Smooth muscle cell (in vitro differentiated cells): Measurements from ENCODE around the gene MXRA5. TPM values are rescaled to one million over a fixed set of nuclear protein-coding genes. Genes with fewer than 3 reads are reported as not detected.
"Not testable (repeated sequence)": the region's sequence is repeated elsewhere in the genome, so short reads cannot be mapped to it uniquely, and the experiment has no call there.

Source experiments
- DNase-seq: peaks from one replicate; lab custom pipeline; 2025; ENCODE audit not compliant: unreplicated experiment; lab: John Stamatoyannopoulos, UW
- H2AFZ ChIP-seq: fragments of 200-600 bp; sonication (generic); 2 replicates; pipeline ENCODE4 v1.6.0; 2016; ENCODE audit warnings: antibody characterized with exemption, low read depth, mild to moderate bottlenecking
- H3F3A ChIP-seq: fragments of 200-600 bp; sonication (generic); 2 replicates; pipeline ENCODE4 v1.6.0; 2017; ENCODE audit warnings: antibody characterized with exemption, low read depth
- H3K27ac ChIP-seq: fragments of 200-600 bp; sonication (generic); 2 replicates; pipeline ENCODE4 v1.5.1; 2016; ENCODE audit warnings: low read depth, mild to moderate bottlenecking
- H3K27me3 ChIP-seq: fragments of 200-600 bp; sonication (generic); 2 replicates; pipeline ENCODE4 v1.6.1; 2016; ENCODE audit warnings: low read depth, mild to moderate bottlenecking
- H3K36me3 ChIP-seq: fragments of 200-600 bp; sonication (generic); 2 replicates; pipeline ENCODE4 v1.5.1; 2016; ENCODE audit warnings: low read depth
- H3K4me1 ChIP-seq: fragments of 200-600 bp; sonication (generic); 2 replicates; pipeline ENCODE4 v1.5.1; 2016; ENCODE audit warnings: low read depth
- H3K4me2 ChIP-seq: fragments of 200-600 bp; sonication (generic); 2 replicates; pipeline ENCODE4 v1.6.0; 2016; ENCODE audit warnings: mild to moderate bottlenecking
- H3K4me3 ChIP-seq: fragments of 200-600 bp; sonication (generic); 2 replicates; pipeline ENCODE4 v1.5.1; 2016; ENCODE audit warnings: mild to moderate bottlenecking
- H3K79me2 ChIP-seq: fragments of 200-600 bp; sonication (generic); 2 replicates; pipeline ENCODE4 v1.6.0; 2016; ENCODE audit warnings: low read depth, mild to moderate bottlenecking
- H3K9ac ChIP-seq: fragments of 200-600 bp; sonication (generic); 2 replicates; pipeline ENCODE4 v1.6.0; 2016; ENCODE audit warnings: low read depth
- H3K9me3 ChIP-seq: fragments of 200-600 bp; sonication (generic); replicated peaks from 2 replicates; pipeline ENCODE4 v1.5.1; 2016; ENCODE audit warnings: low read depth
- H4K20me1 ChIP-seq: fragments of 200-600 bp; sonication (generic); 2 replicates; pipeline ENCODE4 v1.6.0; 2016; ENCODE audit warnings: low read depth
- WGBS: methylation state at CpG from one replicate; pipeline ENCODE4 v1.1.7; 2016; ENCODE audit warnings: low lambda C conversion rate; 5-methylcytosine and 5-hydroxymethylcytosine counted together
- polyA plus RNA-seq: library from polyadenylated mRNA; unstranded; fragments of >200 nt; fragmentation: Nextera tagmentation; extraction: Ambion mirVana; gene quantifications from 2 replicates; pipeline ENCODE4 v1.2.1, GENCODE V29; 2016
- total RNA-seq: library from RNA; depleted of rRNA; stranded (reverse); fragments of >200 nt; gene quantifications from 2 replicates; pipeline ENCODE4 v1.2.3, GENCODE V29; 2014
- TF ChIP-seq, protein P1 (sequence below): fragments of 200-600 bp; sonication (generic); IDR thresholded peaks from 2 replicates; pipeline ENCODE4 v1.5.1; 2017; ENCODE audit warnings: borderline replicate concordance, mild to moderate bottlenecking, antibody characterized with exemption; ENCODE audit not compliant: insufficient read depth, poor library complexity, severe bottlenecking

The MXRA5 gene
- total and polyA plus RNA-seq, 2 experiments from 2014 or later, result 167 to 431 TPM

DNA sequence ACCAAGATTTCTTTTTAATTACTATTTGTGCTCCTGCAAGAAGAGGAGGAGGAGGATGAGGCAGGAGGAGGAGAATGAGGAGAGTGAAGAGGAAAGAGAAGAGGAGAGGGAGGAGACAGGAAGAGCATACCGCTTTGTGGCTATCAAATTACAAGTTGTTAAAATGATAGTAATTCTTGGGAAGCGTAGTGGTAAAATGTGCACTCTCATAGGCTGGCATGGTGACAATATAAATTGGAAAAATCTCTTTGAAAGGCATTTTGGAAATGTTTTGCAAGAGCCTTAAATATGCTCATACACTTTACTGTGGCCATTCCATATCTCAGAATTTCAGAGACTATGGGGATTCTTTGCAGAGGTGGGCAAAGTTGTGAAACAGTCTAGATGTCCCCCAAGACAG lies 53.2 kb downstream of the MXRA5 start:
- no peaks in the 10 kb centered on the region for H3K9me3 ChIP-seq
- H3F3A ChIP-seq, result no peaks in the 10 kb centered on the region
- no peak overlapping the region for H3K9ac ChIP-seq
- no peak overlapping the region for H3K4me2 ChIP-seq
- no peak overlapping the region for H2AFZ ChIP-seq
- no peaks in the 10 kb centered on the region for H4K20me1 ChIP-seq
- no peak for DNase-seq
- no peaks in the 10 kb centered on the region for H3K36me3 ChIP-seq
- H3K27me3 ChIP-seq, result no peaks in the 10 kb centered on the region
- H3K27ac ChIP-seq, result no peak overlapping the region
- TF ChIP-seq, protein P1, sequence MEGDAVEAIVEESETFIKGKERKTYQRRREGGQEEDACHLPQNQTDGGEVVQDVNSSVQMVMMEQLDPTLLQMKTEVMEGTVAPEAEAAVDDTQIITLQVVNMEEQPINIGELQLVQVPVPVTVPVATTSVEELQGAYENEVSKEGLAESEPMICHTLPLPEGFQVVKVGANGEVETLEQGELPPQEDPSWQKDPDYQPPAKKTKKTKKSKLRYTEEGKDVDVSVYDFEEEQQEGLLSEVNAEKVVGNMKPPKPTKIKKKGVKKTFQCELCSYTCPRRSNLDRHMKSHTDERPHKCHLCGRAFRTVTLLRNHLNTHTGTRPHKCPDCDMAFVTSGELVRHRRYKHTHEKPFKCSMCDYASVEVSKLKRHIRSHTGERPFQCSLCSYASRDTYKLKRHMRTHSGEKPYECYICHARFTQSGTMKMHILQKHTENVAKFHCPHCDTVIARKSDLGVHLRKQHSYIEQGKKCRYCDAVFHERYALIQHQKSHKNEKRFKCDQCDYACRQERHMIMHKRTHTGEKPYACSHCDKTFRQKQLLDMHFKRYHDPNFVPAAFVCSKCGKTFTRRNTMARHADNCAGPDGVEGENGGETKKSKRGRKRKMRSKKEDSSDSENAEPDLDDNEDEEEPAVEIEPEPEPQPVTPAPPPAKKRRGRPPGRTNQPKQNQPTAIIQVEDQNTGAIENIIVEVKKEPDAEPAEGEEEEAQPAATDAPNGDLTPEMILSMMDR, result no peak
- 58% methylated on average over 2 of the region's 2 CpGs for WGBS
- no peaks in the 10 kb centered on the region for H3K79me2 ChIP-seq
- H3K4me3 ChIP-seq, result no peak overlapping the region
- no peaks in the 10 kb centered on the region for H3K4me1 ChIP-seq

DNA sequence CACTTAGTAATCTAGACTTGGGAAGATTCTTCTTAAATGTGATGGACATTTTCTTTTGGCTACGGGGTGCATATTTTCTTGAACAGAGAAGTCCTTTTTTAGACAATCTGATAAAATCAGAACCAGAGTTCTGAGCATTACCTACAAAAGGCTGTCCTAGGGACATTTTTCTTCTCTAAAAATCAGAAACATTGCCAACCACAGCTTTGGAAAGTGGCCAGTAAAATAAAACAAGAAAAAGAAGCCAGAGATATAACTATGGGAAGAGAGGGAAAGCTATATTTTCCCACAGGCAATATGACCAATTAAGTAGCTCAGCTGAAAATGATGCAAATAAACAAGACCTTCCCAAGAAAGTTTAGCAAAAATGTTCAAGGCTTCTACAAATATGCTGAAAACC lies 55.9 kb downstream of the MXRA5 start:
- H3K4me3 ChIP-seq, result no peak overlapping the region
- no peak overlapping the region for H3K4me2 ChIP-seq
- DNase-seq, result no peak
- peaks cover 10% of the 10 kb centered on the region for H3F3A ChIP-seq
- 65% methylated on average over 1 of the region's 1 CpG for WGBS
- H3K4me1 ChIP-seq, result peaks cover 7% of the 10 kb centered on the region
- no peak overlapping the region for H3K27ac ChIP-seq
- no peaks in the 10 kb centered on the region for H3K79me2 ChIP-seq
- no peak overlapping the region for H3K9ac ChIP-seq
- H4K20me1 ChIP-seq, result no peaks in the 10 kb centered on the region
- TF ChIP-seq, protein P1, result no peak
- no peaks in the 10 kb centered on the region for H3K27me3 ChIP-seq
- H3K9me3 ChIP-seq, result no peaks in the 10 kb centered on the region
- no peak overlapping the region for H2AFZ ChIP-seq
- H3K36me3 ChIP-seq, result no peaks in the 10 kb centered on the region

DNA sequence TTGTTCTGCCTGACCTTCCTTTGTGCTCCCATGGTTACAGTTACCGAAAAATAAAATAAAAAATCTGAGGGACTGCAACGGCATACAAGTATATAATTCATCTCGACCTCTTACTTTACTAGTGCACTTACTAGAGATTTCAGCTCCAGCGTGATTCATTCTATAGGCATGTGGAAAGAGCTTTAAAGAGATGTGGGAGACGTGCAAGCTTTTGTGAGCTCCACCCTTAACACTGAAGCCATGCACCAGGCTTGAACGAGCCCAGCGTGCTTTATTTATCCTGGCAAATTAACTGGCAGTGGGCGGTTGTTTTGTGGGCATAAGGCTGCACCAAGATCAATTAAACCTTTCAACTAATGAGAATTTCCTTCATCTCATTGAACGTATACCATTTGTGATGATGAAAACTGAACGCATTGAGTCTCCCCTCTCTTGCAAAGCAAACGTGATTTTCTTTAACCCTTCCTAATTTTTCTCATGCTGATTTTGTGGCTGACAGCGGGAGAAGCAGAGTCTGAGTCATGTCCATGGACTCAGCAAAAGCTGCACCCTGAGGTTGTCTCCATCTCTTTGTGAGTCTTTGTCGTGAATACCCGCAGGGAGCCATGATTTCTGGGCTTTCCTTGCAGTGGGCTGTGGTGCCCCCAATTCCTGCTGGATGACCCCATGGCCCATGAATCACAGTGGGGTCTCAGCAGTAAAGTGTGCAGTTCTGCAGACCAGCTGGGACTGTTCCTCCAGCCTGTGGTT lies 60.1 kb downstream of the MXRA5 start:
- Histone ChIP-seq H3K4me1 (peaks cover 7% of the 10 kb centered on the region), H3K36me3 (no peaks in the 10 kb centered on the region), H3K4me3 (peak overlapping the region; percentile 13), H3K27me3 (no peaks in the 10 kb centered on the region), H3F3A (peaks cover 16% of the 10 kb centered on the region), H3K79me2 (no peaks in the 10 kb centered on the region), H3K4me2 (peak overlapping the region; percentile 80), H3K27ac (peak overlapping the region; percentile 93), H2AFZ (peak overlapping the region; percentile 6), H3K9me3 (no peaks in the 10 kb centered on the region), H4K20me1 (no peaks in the 10 kb centered on the region), H3K9ac (peak overlapping the region; percentile 69)
- WGBS, result 23% methylated on average over 14 of the region's 14 CpGs
- no peak for DNase-seq
- TF ChIP-seq, protein P1, result no peak

DNA sequence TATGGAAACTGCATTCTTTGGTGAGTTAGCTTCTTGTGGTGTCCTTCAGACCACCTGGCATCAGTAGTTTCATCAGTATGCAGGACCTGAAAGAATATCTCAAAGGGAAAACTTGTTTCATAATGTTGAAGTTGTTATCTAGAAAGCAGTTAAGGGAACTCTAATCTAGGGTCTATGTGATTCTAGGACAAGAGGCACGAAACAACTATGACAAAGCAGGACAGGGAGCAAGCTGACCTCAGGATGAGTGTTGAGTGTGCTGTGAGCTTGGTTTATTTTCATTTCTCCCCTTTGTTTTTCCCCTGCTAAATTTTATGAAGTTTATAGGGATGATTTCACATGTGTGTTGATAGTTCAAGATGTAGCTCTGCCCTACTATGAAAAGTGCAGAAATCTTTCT lies 65.7 kb downstream of the MXRA5 start:
- H3K79me2 ChIP-seq, result no peaks in the 10 kb centered on the region
- no peaks in the 10 kb centered on the region for H4K20me1 ChIP-seq
- H3K4me1 ChIP-seq, result no peaks in the 10 kb centered on the region
- no peaks in the 10 kb centered on the region for H3K36me3 ChIP-seq
- TF ChIP-seq, protein P1, result no peak
- H2AFZ ChIP-seq, result no peak overlapping the region
- H3K27ac ChIP-seq, result no peak overlapping the region
- WGBS, result 58% methylated on average over 1 of the region's 1 CpG
- no peaks in the 10 kb centered on the region for H3K27me3 ChIP-seq
- H3K4me2 ChIP-seq, result no peak overlapping the region
- no peak overlapping the region for H3K4me3 ChIP-seq
- no peaks in the 10 kb centered on the region for H3K9me3 ChIP-seq
- H3K9ac ChIP-seq, result no peak overlapping the region
- peaks cover 8% of the 10 kb centered on the region for H3F3A ChIP-seq
- no peak for DNase-seq

DNA sequence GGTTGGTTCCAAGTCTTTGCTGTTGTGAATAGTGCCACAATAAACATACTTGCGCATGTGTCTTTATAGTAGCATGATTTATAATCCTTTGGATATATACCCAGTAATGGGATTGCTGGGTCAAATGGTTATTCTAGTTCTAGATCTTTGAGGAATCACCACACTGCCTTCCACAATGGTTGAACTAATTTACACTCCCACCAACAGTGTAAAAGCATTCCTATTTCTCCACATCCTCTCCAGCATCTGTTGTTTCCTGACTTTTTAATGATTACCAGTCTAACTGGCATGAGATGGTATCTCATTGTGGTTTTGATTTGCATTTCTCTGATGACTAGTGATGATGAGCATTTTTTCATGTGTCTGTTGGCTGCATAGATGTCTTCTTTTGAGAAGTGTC lies 72.8 kb downstream of the MXRA5 start:
- not testable (repeated sequence) for H3K27ac ChIP-seq, H3F3A ChIP-seq, H3K4me2 ChIP-seq, H3K9me3 ChIP-seq, H3K4me1 ChIP-seq, DNase-seq, H3K36me3 ChIP-seq, H2AFZ ChIP-seq, H4K20me1 ChIP-seq, H3K9ac ChIP-seq, H3K79me2 ChIP-seq, H3K27me3 ChIP-seq, H3K4me3 ChIP-seq
- 100% methylated on average over 1 of the region's 1 CpG for WGBS
